SK-N-SH (cell line): Measurements from ENCODE around the gene TBPL1. TPM values are rescaled to one million over a fixed set of nuclear protein-coding genes. Genes with fewer than 3 reads are reported as not detected.

Source experiments
- CTCF ChIA-PET: fragments of 300-600, 350-600 bp; formaldehyde crosslinking; extraction: SDS; loops from one replicate; lab custom pipeline; 2021; lab: Yijun Ruan, JAX
- POLR2A ChIA-PET: fragments of 350-600 bp; sonication (Branson Sonifier 250); formaldehyde crosslinking; extraction: SDS; loops from one replicate; lab custom pipeline; 2020; ENCODE audit warnings: antibody characterized with exemption, inconsistent platforms; lab: Yijun Ruan, JAX
- DNase-seq: peaks from one replicate; pipeline ENCODE4 v3.0.0; 2012
- H2AFZ ChIP-seq: fragments of 200-600 bp; sonication (generic); 2 replicates; pipeline ENCODE4 v1.8.1; 2016; ENCODE audit warnings: antibody characterized with exemption, mild to moderate bottlenecking, low read depth
- H3F3A ChIP-seq: fragments of 200-600 bp; sonication (generic); replicated peaks from 2 replicates; pipeline ENCODE3; 2016; ENCODE audit warnings: antibody characterized with exemption, mild to moderate bottlenecking; ENCODE audit not compliant: insufficient read depth
- H3K27ac ChIP-seq, 2 experiments: fragments of 200-500 bp in 1 of 2; fragments of 200-600 bp in 1 of 2; sonication (Bioruptor generic) in 1 of 2; sonication (generic), shearing (Covaris generic) in 1 of 2; 2 replicates each; pipeline versions ENCODE4 v1.5.1 to v1.6.1; 2014 to 2016; ENCODE audit warnings: low read depth in 2 of 2, inconsistent platforms in 1 of 2, low read length in 1 of 2, mild to moderate bottlenecking in 1 of 2, mixed read lengths in 1 of 2
- H3K27me3 ChIP-seq: fragments of 200-600 bp; sonication (generic), shearing (Covaris generic); 2 replicates; pipeline ENCODE4 v1.6.1; 2016; ENCODE audit warnings: mixed run types; ENCODE audit not compliant: insufficient read depth
- H3K36me3 ChIP-seq, 2 experiments: fragments of 200-500 bp in 1 of 2; fragments of 200-600 bp in 1 of 2; sonication (Bioruptor generic) in 1 of 2; sonication (generic) in 1 of 2; replicated peaks in 1 of 2; 2 replicates each; pipeline versions ENCODE3 to v1.5.1; 2014 to 2016; ENCODE audit warnings: low read length in 1 of 2, mild to moderate bottlenecking in 1 of 2; ENCODE audit not compliant: insufficient read depth in 2 of 2, control insufficient read depth in 1 of 2
- H3K4me1 ChIP-seq, 2 experiments: fragments of 200-500 bp in 1 of 2; fragments of 200-600 bp in 1 of 2; sonication (Bioruptor generic) in 1 of 2; sonication (generic), shearing (Covaris generic) in 1 of 2; 2 replicates each; pipeline versions ENCODE4 v1.5.1 to v1.6.1; 2014 to 2016; ENCODE audit warnings: low read depth in 1 of 2, low read length in 1 of 2, mixed run types in 1 of 2; ENCODE audit not compliant: insufficient read depth in 2 of 2, control insufficient read depth in 1 of 2
- H3K4me2 ChIP-seq: fragments of 200-600 bp; sonication (generic), shearing (Covaris generic); 2 replicates; pipeline ENCODE4 v1.6.1; 2017; ENCODE audit warnings: mixed run types
- H3K4me3 ChIP-seq, 2 experiments: fragments of 200-500 bp in 1 of 2; fragments of 200-600 bp in 1 of 2; sonication (Bioruptor generic) in 1 of 2; sonication (generic), shearing (Covaris generic) in 1 of 2; 2 replicates each; pipeline versions ENCODE4 v1.5.1 to v1.8.1; 2014 to 2016; ENCODE audit warnings: low read depth in 2 of 2, inconsistent platforms in 1 of 2, low read length in 1 of 2, mild to moderate bottlenecking in 1 of 2, mixed read lengths in 1 of 2, moderate library complexity in 1 of 2
- H3K79me2 ChIP-seq: fragments of 200-600 bp; sonication (generic); 2 replicates; pipeline ENCODE4 v1.8.1; 2017; ENCODE audit warnings: mild to moderate bottlenecking; ENCODE audit not compliant: insufficient read depth
- H3K9ac ChIP-seq: fragments of 200-600 bp; sonication (generic); 2 replicates; pipeline ENCODE4 v1.6.1; 2017; ENCODE audit warnings: mixed run types
- H3K9me2 ChIP-seq: fragments of 200-600 bp; sonication (generic); 2 replicates; pipeline ENCODE4 v1.6.1; 2017; ENCODE audit warnings: mixed run types
- H3K9me3 ChIP-seq: fragments of 200-600 bp; sonication (generic); 2 replicates; pipeline ENCODE4 v1.6.1; 2017; ENCODE audit warnings: mixed run types, mild to moderate bottlenecking, moderate library complexity
- H4K20me1 ChIP-seq: fragments of 200-600 bp; sonication (generic); 2 replicates; pipeline ENCODE4 v1.6.1; 2017; ENCODE audit warnings: mild to moderate bottlenecking, mixed run types; ENCODE audit not compliant: insufficient read depth
- CHD2 ChIP-seq: fragments of 150-350 bp; IDR thresholded peaks from 2 replicates; pipeline ENCODE4 v1.6.1; 2018; ENCODE audit warnings: low read length; ENCODE audit not compliant: partially characterized antibody
- CTCF ChIP-seq: fragments of 200-600 bp; sonication (generic); IDR thresholded peaks from 2 replicates; pipeline ENCODE4 v1.6.1; 2017; ENCODE audit warnings: antibody characterized with exemption, mild to moderate bottlenecking, moderate library complexity
- EP300 ChIP-seq, 2 experiments: IDR thresholded peaks; 2 replicates each; pipeline versions ENCODE4 v1.4.0 to v1.6.1; 2012; ENCODE audit warnings: borderline replicate concordance in 1 of 2, low read depth in 1 of 2, low read length in 1 of 2
- EZH2phosphoT487 ChIP-seq: fragments of 200-600 bp; sonication (generic); IDR thresholded peaks from 2 replicates; pipeline ENCODE4 v1.6.1; 2017; ENCODE audit warnings: low read depth, mixed run types, mild to moderate bottlenecking, antibody characterized with exemption, moderate library complexity, borderline replicate concordance
- FOSL2 ChIP-seq: IDR thresholded peaks from 2 replicates; pipeline ENCODE4 v1.4.0; 2012; ENCODE audit warnings: low read depth, mild to moderate bottlenecking, moderate library complexity, borderline replicate concordance
- FOXJ3 ChIP-seq: sonication (generic); formaldehyde crosslinking; IDR thresholded peaks from 2 replicates; pipeline ENCODE4 v1.5.1; 2020; ENCODE audit warnings: mild to moderate bottlenecking, missing genetic modification reagents
- GABPA ChIP-seq: IDR thresholded peaks from 2 replicates; pipeline ENCODE4 v1.4.0; 2012; ENCODE audit warnings: low read depth, mild to moderate bottlenecking
- GATA2 ChIP-seq: sonication (generic); formaldehyde crosslinking; IDR thresholded peaks from 2 replicates; pipeline ENCODE4 v1.5.0; 2020; ENCODE audit warnings: mild to moderate bottlenecking, missing genetic modification reagents
- IRF3 ChIP-seq: fragments of 150-350 bp; IDR thresholded peaks from 2 replicates; pipeline ENCODE4 v1.6.1; 2016; ENCODE audit warnings: mild to moderate bottlenecking, low read depth, low read length
- JUND ChIP-seq: IDR thresholded peaks from 2 replicates; pipeline ENCODE4 v1.4.0; 2012
- MXI1 ChIP-seq: IDR thresholded peaks from 2 replicates; pipeline ENCODE4 v1.6.1; 2012; ENCODE audit warnings: mild to moderate bottlenecking, low read depth, low read length, improper control_type of control experiment
- NFIC ChIP-seq: IDR thresholded peaks from 2 replicates; pipeline ENCODE4 v1.4.0; 2012; ENCODE audit warnings: borderline replicate concordance
- NRF1 ChIP-seq: IDR thresholded peaks from 2 replicates; pipeline ENCODE4 v1.6.1; 2012; ENCODE audit warnings: low read depth, mild to moderate bottlenecking, low read length
- PBX3 ChIP-seq: IDR thresholded peaks from 2 replicates; pipeline ENCODE4; 2012
- RAD21 ChIP-seq: IDR thresholded peaks from 2 replicates; pipeline ENCODE4 v1.6.1; 2012; ENCODE audit warnings: mild to moderate bottlenecking, low read length
- RCOR1 ChIP-seq: fragments of 150-350 bp; IDR thresholded peaks from 2 replicates; pipeline ENCODE4 v1.6.1; 2017; ENCODE audit warnings: antibody characterized with exemption, low read length
- RFX5 ChIP-seq: IDR thresholded peaks from 2 replicates; pipeline ENCODE4 v1.6.1; 2012; ENCODE audit warnings: mild to moderate bottlenecking, improper control_type of control experiment, low read length
- SIN3A ChIP-seq: IDR thresholded peaks from 2 replicates; pipeline ENCODE4 v1.6.1; 2012; ENCODE audit warnings: low read depth, mild to moderate bottlenecking, low read length, moderate library complexity, borderline replicate concordance
- TAF1 ChIP-seq: IDR thresholded peaks from 2 replicates; pipeline ENCODE4 v1.6.1; 2012; ENCODE audit warnings: low read depth, mild to moderate bottlenecking, low read length, moderate library complexity, borderline replicate concordance
- TCF12 ChIP-seq: IDR thresholded peaks from 2 replicates; pipeline ENCODE4 v1.4.0; 2012
- TEAD4 ChIP-seq: IDR thresholded peaks from 2 replicates; pipeline ENCODE4 v1.4.0; 2012; ENCODE audit warnings: mild to moderate bottlenecking, borderline replicate concordance; ENCODE audit not compliant: insufficient read depth
- USF2 ChIP-seq: fragments of 150-350 bp; IDR thresholded peaks from 2 replicates; pipeline ENCODE4 v1.6.1; 2017; ENCODE audit warnings: antibody characterized with exemption, low read length, low read depth, borderline replicate concordance
- YY1 ChIP-seq: IDR thresholded peaks from 2 replicates; pipeline ENCODE4 v1.4.0; 2012; ENCODE audit warnings: low read depth, mild to moderate bottlenecking
- ZBTB33 ChIP-seq: IDR thresholded peaks from 2 replicates; pipeline ENCODE4 v1.4.0; 2012; ENCODE audit warnings: low read depth, borderline replicate concordance
- WGBS: methylation state at CpG from one replicate; pipeline ENCODE4 v1.1.6; 2017; ENCODE audit warnings: low lambda C conversion rate; 5-methylcytosine and 5-hydroxymethylcytosine counted together
- polyA plus RNA-seq, 3 experiments: library from polyadenylated mRNA; depleted of rRNA; stranded (reverse); fragments of >200 nt; gene quantifications; 2 replicates each; pipeline ENCODE4 v1.2.3, GENCODE V29; 2012

TBPL1 gene
- polyA plus RNA-seq, 1 of the 3 experiments (the other 2 are of a cell fraction), result 16.3 TPM

GRCh38 chr6:133951881-133952814 is 876 bp upstream of the TBPL1 start:
- H3K4me3 ChIP-seq, result peak overlapping the region; percentile 77 to 98
- CTCF ChIA-PET, result interaction anchor here (0.9 to 7.1 kb wide), 8 partner anchors 8 to 145 kb away, joined by 3 to 42 read pairs (median 10); no protein-coding TSS in a partner anchor
- WGBS, result 2% methylated on average over 22 of the region's 65 CpGs

More at GRCh38 chr6:133951881-133952814, 876 bp upstream of the TBPL1 start:
- Histone ChIP-seq H3K36me3 (no peaks in the 10 kb centered on the region), H2AFZ (peak overlapping the region; percentile 90), H3K9me2 (no peaks in the 10 kb centered on the region), H3K27me3 (no peaks in the 10 kb centered on the region), H4K20me1 (peaks cover 25% of the 10 kb centered on the region), H3K79me2 (peaks cover 40% of the 10 kb centered on the region), H3K9me3 (no peaks in the 10 kb centered on the region), H3F3A (peaks cover 10% of the 10 kb centered on the region), H3K4me2 (peak overlapping the region; percentile 94), H3K27ac (peak overlapping the region; percentile 91 to 94), H3K9ac (peak overlapping the region; percentile 85), H3K4me1 (peaks cover 6 to 24% of the 10 kb centered on the region in 2 experiments; a peak in 3 of 4 replicates)
- POLR2A ChIA-PET, result interaction anchor here (0.7 to 2.4 kb wide), 3 partner anchors 21 to 1138 kb away, joined by 3 to 6 read pairs (median 3); partner anchors contain the start of gene RPS12
- peak; percentile 78 for DNase-seq
- TF ChIP-seq RAD21 (no peak), IRF3 (no peak), NRF1 (no peak), MXI1 (peak; percentile 88), JUND (no peak), RCOR1 (no peak), TEAD4 (no peak), FOXJ3 (no peak), USF2 (no peak), NFIC (no peak), EP300 (IDR thresholded peaks at IDR 0.05; ENCODE audit: borderline replicate concordance in 1 of 2, low read depth in 1 of 2, low read length in 1 of 2) (peak in 1 of 2 experiments; percentile 9; a peak in 1 of 4 replicates), PBX3 (0 out of 2 replicates have a peak, but pooled peaks have one; percentile 33), FOSL2 (no peak), TCF12 (no peak; the same call in 1 of the 2 replicates), YY1 (peak; percentile 65), GATA2 (CRISPR knock-in tag) (no peak), EZH2phosphoT487 (no peak), ZBTB33 (0 out of 2 replicates have a peak, but pooled peaks have one; percentile 36), CTCF (peak; percentile 48), TAF1 (no peak; the same call in 1 of the 2 replicates), GABPA (peak; percentile 15; the same call in 1 of the 2 replicates), RFX5 (peak; percentile 59), SIN3A (0 out of 2 replicates have a peak, but pooled peaks have one; percentile 41), CHD2 (peak; percentile 77)
